Erythroblast (primary cell): Measurements from ENCODE around the gene THOC7.

Experiments
- GATA1 ChIP-seq: IDR thresholded peaks from 2 replicates; pipeline ENCODE4 v1.6.1; 2011; ENCODE audit warnings: low read depth, mild to moderate bottlenecking, control low read depth, low read length, moderate library complexity
- POLR2A ChIP-seq: IDR thresholded peaks from 2 replicates; pipeline ENCODE4 v1.6.1; 2011; ENCODE audit warnings: mild to moderate bottlenecking, low read length

DNA sequence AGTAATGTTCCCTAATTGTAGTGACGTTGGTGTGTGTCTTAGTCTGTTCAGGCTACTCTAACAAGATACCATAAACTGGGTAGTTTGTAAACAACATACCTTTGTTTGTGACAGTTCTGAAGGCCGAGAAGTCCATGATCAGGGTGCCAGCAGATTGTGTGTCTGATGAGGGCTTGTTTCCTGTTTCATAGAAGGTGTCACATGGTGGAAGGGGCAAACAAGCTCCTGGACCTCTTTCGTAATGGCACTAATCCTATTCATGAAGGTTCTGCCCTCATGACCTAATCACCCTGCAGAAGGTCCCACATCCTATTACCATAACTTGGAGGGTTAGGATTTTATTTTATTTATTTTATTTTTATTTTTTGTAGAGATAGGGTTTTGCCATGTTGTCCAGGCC lies 11.2 kb upstream of the THOC7 start:
- TF ChIP-seq POLR2A = no peak
- TF ChIP-seq GATA1 = no peak
